Fibroblast of lung (primary cell): ENCODE measurements around the gene ITIH3. TPM values are rescaled to one million over a fixed set of nuclear protein-coding genes. Genes with fewer than 3 reads are reported as not detected.

Experiments
- DNase-seq, 2 donors: peaks; one replicate each; pipeline versions ENCODE4 v3.0.0 to v3.0.0-alpha.2; 2010; ENCODE audit warnings: low read depth in 2 of 2
- H2AFZ ChIP-seq: 2 replicates; pipeline ENCODE4 v1.5.1; 2012; ENCODE audit warnings: low read length, control low read depth, inconsistent platforms
- H3K27ac ChIP-seq: 2 replicates; pipeline ENCODE4 v1.5.1; 2011; ENCODE audit warnings: low read length, control low read depth; ENCODE audit not compliant: insufficient read depth
- H3K27me3 ChIP-seq: 2 replicates; pipeline ENCODE4 v1.5.1; 2011; ENCODE audit warnings: mild to moderate bottlenecking, low read length; ENCODE audit not compliant: control insufficient read depth, insufficient read depth
- H3K36me3 ChIP-seq: 2 replicates; pipeline ENCODE4 v1.5.1; 2011; ENCODE audit warnings: low read length; ENCODE audit not compliant: control insufficient read depth, insufficient read depth
- H3K4me1 ChIP-seq: 2 replicates; pipeline ENCODE4 v1.5.1; 2011; ENCODE audit warnings: low read length; ENCODE audit not compliant: control insufficient read depth, insufficient read depth; ENCODE audit errors: extremely low read depth
- H3K4me2 ChIP-seq: 2 replicates; pipeline ENCODE4 v1.5.1; 2011; ENCODE audit warnings: low read length, control low read depth; ENCODE audit not compliant: insufficient read depth; ENCODE audit errors: extremely low read depth
- H3K4me3 ChIP-seq, 4 experiments: fragments of 200-600 bp in 1 of 4; sonication (generic) in 1 of 4; replicated peaks in 1 of 4; 2 replicates each; pipeline ENCODE4 v1.5.1; 2011 to 2016; ENCODE audit warnings: low read length in 4 of 4, low read depth in 3 of 4, mild to moderate bottlenecking in 3 of 4, control low read depth in 2 of 4, inconsistent platforms in 1 of 4, mixed read lengths in 1 of 4; ENCODE audit not compliant: insufficient read depth in 1 of 4; ENCODE audit errors: control extremely low read depth in 1 of 4
- H3K79me2 ChIP-seq: 2 replicates; pipeline ENCODE4 v1.5.1; 2012; ENCODE audit warnings: mild to moderate bottlenecking, low read length, inconsistent platforms; ENCODE audit not compliant: control insufficient read depth, insufficient read depth
- H3K9ac ChIP-seq: 2 replicates; pipeline ENCODE4 v1.5.1; 2011; ENCODE audit warnings: mild to moderate bottlenecking, low read length, control low read depth; ENCODE audit not compliant: insufficient read depth
- H3K9me3 ChIP-seq: 2 replicates; pipeline ENCODE4 v1.5.1; 2012; ENCODE audit warnings: low read depth, low read length; ENCODE audit not compliant: control insufficient read depth, insufficient read depth
- H4K20me1 ChIP-seq: 2 replicates; pipeline ENCODE4 v1.5.1; 2011; ENCODE audit warnings: low read length; ENCODE audit not compliant: control insufficient read depth, insufficient read depth; ENCODE audit errors: extremely low read depth
- EZH2 ChIP-seq: IDR thresholded peaks from 2 replicates; pipeline ENCODE4 v1.5.1; 2012; ENCODE audit warnings: low read length, control low read depth, mild to moderate bottlenecking; ENCODE audit errors: missing control alignments
- polyA plus RNA-seq, 2 donors: library from polyadenylated mRNA; depleted of rRNA in 1 of 2; stranded (reverse) in 1 of 2; unstranded in 1 of 2; fragments of >200 nt; gene quantifications; 2 replicates each; pipeline ENCODE4 v1.2.1, GENCODE V29; 2011 to 2012; ENCODE audit warnings: missing spikeins in 1 of 2
- total RNA-seq: library from RNA; depleted of rRNA; stranded (reverse); fragments of >200 nt; gene quantifications from 2 replicates; pipeline ENCODE4 v1.2.1, GENCODE V29; 2014
- TF ChIP-seq, protein P1 (sequence below), 2 donors: IDR thresholded peaks in 1 of 2; conservative IDR thresholded peaks in 1 of 2; 1 replicate in 1 of 2; 2 replicates in 1 of 2; pipeline ENCODE4 v1.5.1; 2011 to 2012; ENCODE audit warnings: low read length in 2 of 2, control low read depth in 1 of 2, inconsistent platforms in 1 of 2, low read depth in 1 of 2, mild to moderate bottlenecking in 1 of 2

ITIH3 gene
- total and polyA plus RNA-seq, 2 donors (not counting 1 experiment from before 2014, with no cell fraction given), result 0.17 to 1.5 TPM

DNA sequence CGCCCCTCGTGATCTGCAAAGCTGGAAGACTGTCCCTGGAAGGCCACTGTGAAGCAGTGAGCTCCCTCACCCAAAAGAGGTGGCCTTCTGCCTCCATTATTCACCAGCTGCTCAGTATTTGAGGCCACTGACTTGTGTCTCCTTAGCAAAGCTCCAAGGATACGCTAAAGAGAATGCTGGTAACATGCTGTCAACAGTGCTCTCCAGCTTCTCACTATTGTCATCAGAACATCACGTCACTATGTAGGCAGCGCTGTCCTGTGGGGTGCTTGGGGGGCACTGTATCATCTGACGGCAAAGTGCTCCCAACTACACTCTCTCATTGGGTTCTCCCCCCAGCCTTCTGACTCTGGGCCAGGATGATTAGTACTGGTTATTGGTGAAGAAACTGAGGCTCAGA, 21.6 kb downstream of the ITIH3 start:
- no peaks in the 10 kb centered on the region for H4K20me1 ChIP-seq
- no peak for DNase-seq
- no peaks in the 10 kb centered on the region for H3K36me3 ChIP-seq
- no peak overlapping the region for H3K27ac ChIP-seq
- no peaks in the 10 kb centered on the region for H3K79me2 ChIP-seq
- H3K4me1 ChIP-seq, result no peaks in the 10 kb centered on the region
- H3K9ac ChIP-seq, result no peak overlapping the region
- H3K27me3 ChIP-seq, result peaks cover 3% of the 10 kb centered on the region
- H2AFZ ChIP-seq, result no peak overlapping the region
- no peak overlapping the region for H3K4me3 ChIP-seq
- TF ChIP-seq EZH2, result no peak
- TF ChIP-seq, protein P1, sequence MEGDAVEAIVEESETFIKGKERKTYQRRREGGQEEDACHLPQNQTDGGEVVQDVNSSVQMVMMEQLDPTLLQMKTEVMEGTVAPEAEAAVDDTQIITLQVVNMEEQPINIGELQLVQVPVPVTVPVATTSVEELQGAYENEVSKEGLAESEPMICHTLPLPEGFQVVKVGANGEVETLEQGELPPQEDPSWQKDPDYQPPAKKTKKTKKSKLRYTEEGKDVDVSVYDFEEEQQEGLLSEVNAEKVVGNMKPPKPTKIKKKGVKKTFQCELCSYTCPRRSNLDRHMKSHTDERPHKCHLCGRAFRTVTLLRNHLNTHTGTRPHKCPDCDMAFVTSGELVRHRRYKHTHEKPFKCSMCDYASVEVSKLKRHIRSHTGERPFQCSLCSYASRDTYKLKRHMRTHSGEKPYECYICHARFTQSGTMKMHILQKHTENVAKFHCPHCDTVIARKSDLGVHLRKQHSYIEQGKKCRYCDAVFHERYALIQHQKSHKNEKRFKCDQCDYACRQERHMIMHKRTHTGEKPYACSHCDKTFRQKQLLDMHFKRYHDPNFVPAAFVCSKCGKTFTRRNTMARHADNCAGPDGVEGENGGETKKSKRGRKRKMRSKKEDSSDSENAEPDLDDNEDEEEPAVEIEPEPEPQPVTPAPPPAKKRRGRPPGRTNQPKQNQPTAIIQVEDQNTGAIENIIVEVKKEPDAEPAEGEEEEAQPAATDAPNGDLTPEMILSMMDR (conservative IDR thresholded peaks at IDR 0.05 in 1 of 2, IDR thresholded peaks at IDR 0.05 in 1 of 2; ENCODE audit: low read depth in 1 of 2, low read length in 2 of 2), result no peak
- H3K9me3 ChIP-seq, result no peaks in the 10 kb centered on the region
- no peak overlapping the region for H3K4me2 ChIP-seq

DNA sequence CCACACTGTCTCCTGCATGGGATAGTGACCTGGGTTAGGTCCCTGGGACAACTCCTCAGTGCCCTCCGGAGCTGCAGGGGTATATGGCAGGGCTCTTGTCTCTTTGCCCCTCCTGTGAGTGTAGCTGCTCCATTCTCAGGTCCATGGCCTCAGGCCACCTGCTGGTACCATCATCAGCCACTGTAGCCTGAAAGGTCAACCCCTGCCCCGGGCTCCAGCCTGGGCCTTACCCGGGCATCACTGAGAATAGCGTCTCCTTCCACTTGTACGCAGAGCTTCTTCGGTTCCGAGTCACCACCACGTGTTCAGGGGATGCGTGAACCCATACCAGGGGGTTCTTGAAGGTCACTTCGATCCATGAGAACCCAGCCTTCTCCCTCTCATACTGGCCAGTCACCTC, 22.1 kb downstream of the ITIH3 start:
- no peak overlapping the region for H3K27ac ChIP-seq
- H3K9ac ChIP-seq, result no peak overlapping the region
- no peaks in the 10 kb centered on the region for H3K9me3 ChIP-seq
- H3K36me3 ChIP-seq, result no peaks in the 10 kb centered on the region
- H2AFZ ChIP-seq, result no peak overlapping the region
- no peak overlapping the region for H3K4me2 ChIP-seq
- peaks cover 2% of the 10 kb centered on the region for H3K27me3 ChIP-seq
- no peaks in the 10 kb centered on the region for H3K4me1 ChIP-seq
- no peaks in the 10 kb centered on the region for H3K79me2 ChIP-seq
- DNase-seq, result no peak
- H4K20me1 ChIP-seq, result no peaks in the 10 kb centered on the region
- no peak overlapping the region for H3K4me3 ChIP-seq
- TF ChIP-seq, protein P1 (conservative IDR thresholded peaks at IDR 0.05 in 1 of 2, IDR thresholded peaks at IDR 0.05 in 1 of 2; ENCODE audit: low read depth in 1 of 2, low read length in 2 of 2), result no peak
- no peak for TF ChIP-seq EZH2

DNA sequence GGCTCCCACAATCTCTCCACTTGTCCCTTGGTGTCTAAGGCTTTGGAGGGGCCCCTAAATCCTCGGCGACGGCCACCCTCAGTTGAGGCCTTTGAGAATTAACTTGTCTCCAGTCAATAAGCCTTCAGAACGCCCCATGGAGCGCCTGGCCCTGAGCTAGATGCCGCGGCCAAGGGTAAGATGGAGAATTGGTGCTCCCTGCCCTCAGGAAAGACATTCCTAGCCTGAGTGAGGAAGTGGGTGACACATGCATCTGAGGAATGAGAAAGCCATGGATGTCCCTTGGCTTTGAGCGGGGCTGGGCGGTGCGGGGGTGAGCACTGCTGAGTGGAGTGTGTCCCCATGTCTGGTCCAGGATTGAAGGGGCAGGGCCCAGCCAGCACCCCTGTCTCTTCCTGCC, 22.6 kb downstream of the ITIH3 start:
- H3K9ac ChIP-seq, result no peak overlapping the region
- H3K27ac ChIP-seq, result no peak overlapping the region
- H4K20me1 ChIP-seq, result no peaks in the 10 kb centered on the region
- no peak overlapping the region for H2AFZ ChIP-seq
- H3K4me3 ChIP-seq, result no peak overlapping the region
- H3K4me2 ChIP-seq, result no peak overlapping the region
- no peaks in the 10 kb centered on the region for H3K9me3 ChIP-seq
- no peaks in the 10 kb centered on the region for H3K4me1 ChIP-seq
- no peak for TF ChIP-seq EZH2
- TF ChIP-seq, protein P1 (conservative IDR thresholded peaks at IDR 0.05 in 1 of 2, IDR thresholded peaks at IDR 0.05 in 1 of 2; ENCODE audit: low read depth in 1 of 2, low read length in 2 of 2), result no peak
- H3K79me2 ChIP-seq, result no peaks in the 10 kb centered on the region
- H3K27me3 ChIP-seq, result peaks cover 2% of the 10 kb centered on the region
- no peak for DNase-seq
- H3K36me3 ChIP-seq, result no peaks in the 10 kb centered on the region
